Measurements from ENCODE around the gene EID2. TPM values are rescaled to one million over a fixed set of nuclear protein-coding genes. Genes with fewer than 3 reads are reported as not detected.

EID2 gene
- total RNA-seq: 14.3 to 15.6 TPM (median 15.1 TPM) in 3 replicates
- long read RNA-seq, transcript EID2-201 (1 exons, 1,629 nt): major isoform, 25 of 25 reads
- long read RNA-seq, partial matches to known transcripts: 0 of 25 reads
- long read RNA-seq, other reads (novel, unspliced or antisense): 0 of 25 reads

GRCh38 chr19:39539518-39540332 is at the start of gene EID2:
Gene EID2, minus strand, starts transcription at chr19:39540161. Its CDS starts 82 bp downstream, at chr19:39540079.
- peak within 1 kb of the TSS; percentile 96 for H3K27ac Mint-ChIP-seq (ENCODE audit: unreplicated experiment)
- peak; percentile 98 for DNase-seq (ENCODE audit: low spot score)
- peak within 1 kb of the TSS; percentile 89 for H3K4me3 Mint-ChIP-seq (ENCODE audit: unreplicated experiment)
- no peaks in the 10 kb centered on the region for H3K9me3 Mint-ChIP-seq (ENCODE audit: low read depth)
- H3K27me3 Mint-ChIP-seq (ENCODE audit: low read depth): peaks cover 5% of the 10 kb centered on the region
- TF ChIP-seq CTCF (IDR thresholded peaks at IDR 0.05): peak; percentile 83
- peaks cover 1% of the 10 kb centered on the region for H3K36me3 Mint-ChIP-seq (ENCODE audit: low read depth)
- H3K4me1 Mint-ChIP-seq (ENCODE audit: low read depth): peaks cover 27% of the 10 kb centered on the region

DNA sequence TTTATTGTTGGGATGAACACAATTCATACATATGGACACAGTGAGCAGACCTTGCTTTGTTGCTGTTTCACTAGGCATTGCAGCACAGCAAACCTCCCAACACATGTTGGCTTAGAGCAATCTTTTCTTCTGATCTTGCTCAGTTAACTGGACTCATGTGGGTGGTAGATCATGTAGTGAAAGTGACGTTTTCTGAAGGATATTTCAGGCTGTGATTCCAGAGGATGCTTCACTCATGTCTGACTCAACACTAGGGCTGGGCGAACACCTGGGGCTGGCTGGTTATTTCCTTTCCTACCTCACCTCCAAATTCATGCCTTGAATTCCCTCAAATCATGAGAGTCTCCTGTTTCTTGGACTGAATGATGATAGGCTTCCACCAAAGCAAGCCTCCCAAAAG is 48.1 kb upstream of the EID2 start:
- Mint-ChIP-seq H3K27ac (ENCODE audit: unreplicated experiment) (no peak overlapping the region), H3K36me3 (ENCODE audit: low read depth) (no peaks in the 10 kb centered on the region), H3K9me3 (ENCODE audit: low read depth) (no peaks in the 10 kb centered on the region), H3K4me1 (ENCODE audit: low read depth) (no peaks in the 10 kb centered on the region), H3K4me3 (ENCODE audit: unreplicated experiment) (no peak overlapping the region), H3K27me3 (ENCODE audit: low read depth) (no peaks in the 10 kb centered on the region)
- DNase-seq (ENCODE audit: low spot score): no peak
- no peak for TF ChIP-seq CTCF (IDR thresholded peaks at IDR 0.05)

GRCh38 chr19:39587496-39587895 is 47.5 kb upstream of the EID2 start:
- DNase-seq (ENCODE audit: low spot score): no peak

GRCh38 chr19:39582891-39583625 is 43.1 kb upstream of the EID2 start:
- no peak for DNase-seq (ENCODE audit: low spot score)
- Mint-ChIP-seq H3K27me3 (ENCODE audit: low read depth) (no peaks in the 10 kb centered on the region), H3K4me3 (ENCODE audit: unreplicated experiment) (no peak overlapping the region), H3K36me3 (ENCODE audit: low read depth) (no peaks in the 10 kb centered on the region), H3K9me3 (ENCODE audit: low read depth) (peaks cover 12% of the 10 kb centered on the region), H3K27ac (ENCODE audit: unreplicated experiment) (no peak overlapping the region), H3K4me1 (ENCODE audit: low read depth) (no peaks in the 10 kb centered on the region)
- TF ChIP-seq CTCF (IDR thresholded peaks at IDR 0.05): no peak

More at GRCh38 chr19:39587496-39587895, 47.5 kb upstream of the EID2 start:
- H3K4me3 Mint-ChIP-seq (ENCODE audit: unreplicated experiment): no peak overlapping the region
- H3K27ac Mint-ChIP-seq (ENCODE audit: unreplicated experiment): no peak overlapping the region
- H3K36me3 Mint-ChIP-seq (ENCODE audit: low read depth): no peaks in the 10 kb centered on the region
- no peaks in the 10 kb centered on the region for H3K9me3 Mint-ChIP-seq (ENCODE audit: low read depth)
- no peaks in the 10 kb centered on the region for H3K27me3 Mint-ChIP-seq (ENCODE audit: low read depth)
- no peaks in the 10 kb centered on the region for H3K4me1 Mint-ChIP-seq (ENCODE audit: low read depth)
- no peak for TF ChIP-seq CTCF (IDR thresholded peaks at IDR 0.05)

- H3K4me1 Mint-ChIP-seq (ENCODE audit: low read depth): no peaks in the 10 kb centered on the region
- H3K27ac Mint-ChIP-seq (ENCODE audit: unreplicated experiment): no peak overlapping the region
- peaks cover 12% of the 10 kb centered on the region for H3K9me3 Mint-ChIP-seq (ENCODE audit: low read depth)
- TF ChIP-seq CTCF (IDR thresholded peaks at IDR 0.05): no peak
- peaks cover 2% of the 10 kb centered on the region for H3K27me3 Mint-ChIP-seq (ENCODE audit: low read depth)
- DNase-seq (ENCODE audit: low spot score): no peak
- no peak overlapping the region for H3K4me3 Mint-ChIP-seq (ENCODE audit: unreplicated experiment)
- no peaks in the 10 kb centered on the region for H3K36me3 Mint-ChIP-seq (ENCODE audit: low read depth)
Measured at GRCh38 chr19:39582442-39582841, 42.5 kb upstream of the EID2 start.
